Measurements from ENCODE around the gene SUN1.

The SUN1 gene

GRCh38 chr7:919114-919442, 86.8 kb downstream of the SUN1 start:
- TF ChIP-seq BACH2 (CRISPR knock-in tag; IDR thresholded peaks at IDR 0.05; ENCODE audit: borderline replicate concordance) (no peak), GLIS3 (CRISPR knock-in tag; IDR thresholded peaks at IDR 0.05) (no peak), ZNF8 (CRISPR knock-in tag; IDR thresholded peaks at IDR 0.05) (no peak), RARB (CRISPR knock-in tag; IDR thresholded peaks at IDR 0.05) (no peak), ESRRG (CRISPR knock-in tag; IDR thresholded peaks at IDR 0.05) (no peak), ZNF565 (CRISPR knock-in tag; conservative IDR thresholded peaks at IDR 0.05; ENCODE audit: low read depth) (no peak), SNAI2 (CRISPR knock-in tag; IDR thresholded peaks at IDR 0.05) (no peak), PATZ1 (CRISPR knock-in tag; IDR thresholded peaks at IDR 0.05; ENCODE audit: borderline replicate concordance) (no peak), CSDC2 (CRISPR knock-in tag; IDR thresholded peaks at IDR 0.05) (no peak), CREB5 (CRISPR knock-in tag; IDR thresholded peaks at IDR 0.05; ENCODE audit: low read depth) (no peak), CSRNP3 (CRISPR knock-in tag; IDR thresholded peaks at IDR 0.05) (no peak), POU6F1 (CRISPR knock-in tag; IDR thresholded peaks at IDR 0.05; ENCODE audit: borderline replicate concordance, low read depth) (no peak), PPARA (CRISPR knock-in tag; IDR thresholded peaks at IDR 0.05; ENCODE audit: borderline replicate concordance) (no peak)
- ATAC-seq = no peak

DNA sequence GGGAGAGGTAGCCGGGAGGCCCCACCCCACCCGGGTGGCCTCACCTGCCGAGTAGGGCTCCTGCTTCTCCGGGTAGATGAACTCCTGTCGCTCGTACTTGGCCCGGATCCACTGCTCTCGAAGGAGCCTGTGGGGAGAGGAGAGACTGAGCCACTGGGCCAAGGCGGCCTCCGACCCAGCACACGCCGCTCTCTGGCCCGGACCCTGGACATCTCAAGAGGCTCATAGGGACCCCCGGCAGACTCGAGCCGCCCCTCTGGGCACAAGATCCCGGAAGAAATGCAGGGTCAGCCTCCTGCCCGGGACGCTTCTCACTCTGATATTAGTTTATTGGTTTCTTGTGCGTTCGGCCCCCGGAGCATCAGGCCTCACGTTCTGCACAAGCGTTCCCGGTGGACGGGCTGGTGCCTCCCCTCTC, 87.7 kb downstream of the SUN1 start:
- TF ChIP-seq CREB5 (CRISPR knock-in tag; IDR thresholded peaks at IDR 0.05; ENCODE audit: low read depth) (no peak), GLIS3 (CRISPR knock-in tag; IDR thresholded peaks at IDR 0.05) (no peak), SNAI2 (CRISPR knock-in tag; IDR thresholded peaks at IDR 0.05) (no peak), ZC3H10 (CRISPR knock-in tag; IDR thresholded peaks at IDR 0.05) (no peak), ZFP30 (CRISPR knock-in tag; IDR thresholded peaks at IDR 0.05) (no peak), PPARA (CRISPR knock-in tag; IDR thresholded peaks at IDR 0.05; ENCODE audit: borderline replicate concordance) (no peak), BACH2 (CRISPR knock-in tag; IDR thresholded peaks at IDR 0.05; ENCODE audit: borderline replicate concordance) (no peak)
- ATAC-seq = no peak

- ATAC-seq = no peak
- TF ChIP-seq ZC3H10 (CRISPR knock-in tag; IDR thresholded peaks at IDR 0.05) (no peak), SNAI2 (CRISPR knock-in tag; IDR thresholded peaks at IDR 0.05) (no peak), ZNF565 (CRISPR knock-in tag; conservative IDR thresholded peaks at IDR 0.05; ENCODE audit: low read depth) (no peak), GLIS3 (CRISPR knock-in tag; IDR thresholded peaks at IDR 0.05) (no peak), ARNTL (CRISPR knock-in tag; IDR thresholded peaks at IDR 0.05; ENCODE audit: borderline replicate concordance, low read depth) (no peak), TCF4 (CRISPR knock-in tag; IDR thresholded peaks at IDR 0.05; ENCODE audit: borderline replicate concordance) (no peak), PPARA (CRISPR knock-in tag; IDR thresholded peaks at IDR 0.05; ENCODE audit: borderline replicate concordance) (no peak), CSRNP3 (CRISPR knock-in tag; IDR thresholded peaks at IDR 0.05) (no peak), ZFP30 (CRISPR knock-in tag; IDR thresholded peaks at IDR 0.05) (no peak), PATZ1 (CRISPR knock-in tag; IDR thresholded peaks at IDR 0.05; ENCODE audit: borderline replicate concordance) (no peak), ISL1 (CRISPR knock-in tag; IDR thresholded peaks at IDR 0.05) (no peak), CSDC2 (CRISPR knock-in tag; IDR thresholded peaks at IDR 0.05) (no peak), ZFP3 (CRISPR knock-in tag; IDR thresholded peaks at IDR 0.05) (no peak), ESRRG (CRISPR knock-in tag; IDR thresholded peaks at IDR 0.05) (no peak), POU6F1 (CRISPR knock-in tag; IDR thresholded peaks at IDR 0.05; ENCODE audit: borderline replicate concordance, low read depth) (no peak), CREB5 (CRISPR knock-in tag; IDR thresholded peaks at IDR 0.05; ENCODE audit: low read depth) (no peak), BACH2 (CRISPR knock-in tag; IDR thresholded peaks at IDR 0.05; ENCODE audit: borderline replicate concordance) (no peak), RARB (CRISPR knock-in tag; IDR thresholded peaks at IDR 0.05) (no peak)
These were observed 88.2 kb downstream of the SUN1 start for GRCh38 chr7:920351-921070.

All from SK-N-SH treated with all-trans-retinoic acid at 6 μM for 48 hours (cell line).